IPS DF 6.9 (cell line): Measurements from ENCODE around the gene PEPD.

Source experiments
- DNase-seq: peaks from one replicate; pipeline ENCODE4 v3.0.0-alpha.2; 2013; ENCODE audit warnings: low read depth, low spot score
- H3K27ac ChIP-seq: one replicate; pipeline ENCODE4 v1.5.1; 2013; ENCODE audit warnings: low read length, control low read depth
- H3K27me3 ChIP-seq: 2 replicates; pipeline ENCODE4 v1.6.1; 2013; ENCODE audit warnings: mild to moderate bottlenecking, low read length; ENCODE audit not compliant: control insufficient read depth, insufficient read depth
- H3K36me3 ChIP-seq: 2 replicates; pipeline ENCODE4 v1.6.1; 2013; ENCODE audit warnings: low read length; ENCODE audit not compliant: control insufficient read depth, insufficient read depth
- H3K4me1 ChIP-seq: 2 replicates; pipeline ENCODE4 v1.6.1; 2013; ENCODE audit warnings: low read length; ENCODE audit not compliant: control insufficient read depth, insufficient read depth
- H3K4me3 ChIP-seq: 2 replicates; pipeline ENCODE4 v1.5.1; 2013; ENCODE audit warnings: mild to moderate bottlenecking, low read length
- H3K9me3 ChIP-seq: 2 replicates; pipeline ENCODE4 v1.6.1; 2013; ENCODE audit warnings: low read length, inconsistent platforms; ENCODE audit not compliant: control insufficient read depth, insufficient read depth
- WGBS: extraction: QIAGEN DNeasy Blood & Tissue Kit; methylation state at CpG from one replicate; pipeline ENCODE4 v1.1.7; 2013; ENCODE audit warnings: mixed read lengths, missing lambda C conversion rate; ENCODE audit not compliant: insufficient read length, insufficient coverage; 5-methylcytosine and 5-hydroxymethylcytosine counted together

The PEPD gene

GRCh38 chr19:33343859-33344572 lies 177.6 kb downstream of the PEPD start:
- no peak for DNase-seq
- Histone ChIP-seq H3K27ac (no peak overlapping the region), H3K36me3 (no peaks in the 10 kb centered on the region), H3K27me3 (no peaks in the 10 kb centered on the region), H3K4me1 (no peaks in the 10 kb centered on the region; the same call in 1 of the 2 replicates), H3K4me3 (no peak overlapping the region), H3K9me3 (no peaks in the 10 kb centered on the region)
- WGBS = no CpG with 5 or more reads among the region's 12 CpGs

DNA sequence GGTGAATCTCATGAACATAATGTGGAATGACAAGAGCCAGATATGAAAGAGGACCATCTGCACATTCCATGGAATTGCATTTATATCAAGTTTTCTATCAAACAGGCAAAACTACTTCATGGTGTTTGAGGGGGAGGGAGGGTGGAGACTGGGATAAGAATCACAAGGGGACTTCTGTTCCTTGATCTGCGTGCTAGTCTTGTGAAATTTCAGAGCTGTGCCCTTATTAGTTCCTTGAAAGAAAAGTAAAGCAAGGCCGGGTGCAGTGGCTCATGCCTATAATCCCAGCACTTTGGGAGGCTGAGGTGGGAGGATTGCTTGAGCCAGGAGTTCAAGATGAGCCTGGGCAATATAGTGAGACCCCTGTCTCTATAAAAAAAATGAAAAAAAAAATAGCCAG lies 178.3 kb downstream of the PEPD start:
- no CpG with 5 or more reads among the region's 2 CpGs for WGBS
- Histone ChIP-seq H3K27me3 (no peaks in the 10 kb centered on the region), H3K4me3 (no peak overlapping the region), H3K9me3 (no peaks in the 10 kb centered on the region), H3K4me1 (no peaks in the 10 kb centered on the region; the same call in 1 of the 2 replicates), H3K36me3 (no peaks in the 10 kb centered on the region), H3K27ac (no peak overlapping the region)
- no peak for DNase-seq

GRCh38 chr19:33340991-33341390 lies 180.6 kb downstream of the PEPD start:
- no peaks in the 10 kb centered on the region for H3K36me3 ChIP-seq
- H3K27me3 ChIP-seq = no peaks in the 10 kb centered on the region
- no peak for DNase-seq
- no peaks in the 10 kb centered on the region; the same call in 1 of the 2 replicates for H3K4me1 ChIP-seq
- WGBS = no CpG with 5 or more reads among the region's 2 CpGs
- H3K9me3 ChIP-seq = no peaks in the 10 kb centered on the region
- no peak overlapping the region for H3K27ac ChIP-seq
- H3K4me3 ChIP-seq = no peak overlapping the region

DNA sequence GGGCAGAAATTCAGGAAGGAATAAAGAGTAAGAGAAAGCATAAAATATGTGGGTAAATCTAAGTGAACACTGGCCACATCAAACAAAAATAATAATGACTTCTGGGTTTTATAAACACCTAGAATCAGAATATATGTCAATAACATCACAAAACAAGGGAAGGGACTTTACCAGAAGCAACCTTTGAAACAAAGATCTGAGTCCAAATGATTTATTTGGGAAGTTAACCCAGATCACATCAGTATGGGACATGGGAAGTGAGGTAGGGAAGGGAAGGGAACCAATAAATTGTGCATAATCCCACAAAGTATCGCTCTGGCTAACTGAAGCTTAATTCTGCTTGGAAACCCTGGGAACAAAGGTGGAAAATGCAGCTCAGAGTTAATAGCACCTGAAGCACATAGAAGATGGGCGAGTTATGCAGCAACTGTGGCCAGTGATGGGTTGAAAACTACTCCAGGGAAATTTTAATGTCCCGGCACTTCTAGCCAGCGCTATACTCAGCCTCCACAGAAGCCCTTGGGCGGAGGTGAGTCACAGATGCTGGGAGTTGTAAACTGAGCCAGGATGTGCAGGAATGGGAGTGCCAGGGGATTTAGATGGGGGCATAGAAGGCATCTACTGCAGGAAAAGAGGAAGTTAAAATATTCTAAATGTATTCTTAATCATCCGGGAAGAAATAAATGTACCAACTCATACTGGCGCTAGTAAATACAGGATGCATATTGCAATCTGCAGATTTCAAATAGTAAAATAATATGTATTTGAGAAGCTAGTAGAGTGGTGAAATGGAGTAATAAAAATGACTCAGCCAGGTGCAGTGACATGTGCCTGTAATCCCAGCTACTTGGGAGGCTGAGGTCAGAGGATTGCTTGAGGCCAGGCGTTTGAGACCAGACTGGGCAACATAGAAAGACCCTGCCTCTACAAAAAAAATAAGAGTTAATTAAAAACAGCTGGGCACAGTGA lies 182.3 kb downstream of the PEPD start:
- Histone ChIP-seq H3K27me3 (no peaks in the 10 kb centered on the region), H3K4me1 (no peaks in the 10 kb centered on the region; the same call in 1 of the 2 replicates), H3K36me3 (no peaks in the 10 kb centered on the region), H3K4me3 (no peak overlapping the region), H3K9me3 (no peaks in the 10 kb centered on the region), H3K27ac (no peak overlapping the region)
- no CpG with 5 or more reads among the region's 8 CpGs for WGBS
- DNase-seq = no peak
